ENCODE measurements around the gene FOXQ1. TPM values are rescaled to one million over a fixed set of nuclear protein-coding genes. Genes with fewer than 3 reads are reported as not detected.

The FOXQ1 gene
- total and polyA plus RNA-seq, 2 experiments from 2014 or later: not detected

DNA sequence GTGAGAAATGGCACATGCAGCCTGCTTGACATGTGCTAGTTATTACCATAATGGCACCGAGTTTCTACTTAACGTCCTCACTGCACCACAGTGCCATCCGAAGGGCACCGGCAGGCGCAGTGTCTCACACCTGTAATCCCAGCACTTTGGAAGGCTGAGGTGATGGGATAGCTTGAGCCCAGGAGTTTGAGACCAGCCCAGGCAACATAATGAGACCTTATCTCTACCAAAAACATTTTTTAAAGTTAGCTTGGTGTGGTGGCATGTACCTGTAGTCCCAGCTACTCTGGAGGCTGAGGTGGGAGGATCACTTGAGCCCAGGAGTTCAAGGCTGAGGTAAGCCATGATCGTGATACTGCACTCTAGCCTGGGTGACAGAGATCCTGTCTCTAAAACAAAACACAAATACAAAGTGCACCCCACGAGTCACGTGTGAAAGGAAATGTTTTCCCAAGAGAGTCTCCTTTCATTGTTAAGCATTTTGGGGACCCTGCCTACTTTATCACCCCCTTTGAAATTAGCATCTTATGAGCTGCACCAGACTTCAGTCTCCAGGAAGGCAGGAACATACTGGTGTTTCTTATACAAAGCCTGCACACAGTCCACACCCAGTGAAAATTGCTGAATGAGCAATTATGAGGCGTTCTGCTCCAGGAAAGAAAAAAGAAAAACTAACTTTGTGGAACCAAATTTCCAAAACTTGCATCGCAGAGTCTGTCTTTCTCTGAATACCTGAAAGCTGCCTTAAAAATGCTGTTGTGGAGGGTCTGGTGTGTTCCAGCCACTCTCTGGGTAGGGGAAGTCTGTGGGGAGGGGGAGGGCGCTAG is 47.1 kb upstream of the FOXQ1 start:
- Histone ChIP-seq H3K36me3 (no peaks in the 10 kb centered on the region), H3K4me3 (no peak overlapping the region), H3K27me3 (peaks cover 3% of the 10 kb centered on the region), H3K4me1 (ENCODE audit: low read depth) (no peaks in the 10 kb centered on the region), H3K27ac (no peak overlapping the region), H3K9me3 (ENCODE audit: low read depth) (no peaks in the 10 kb centered on the region)
- DNase-seq (ENCODE audit: low read depth in 1 of 2, low spot score in 1 of 2): no peak
- TF ChIP-seq, protein P1, sequence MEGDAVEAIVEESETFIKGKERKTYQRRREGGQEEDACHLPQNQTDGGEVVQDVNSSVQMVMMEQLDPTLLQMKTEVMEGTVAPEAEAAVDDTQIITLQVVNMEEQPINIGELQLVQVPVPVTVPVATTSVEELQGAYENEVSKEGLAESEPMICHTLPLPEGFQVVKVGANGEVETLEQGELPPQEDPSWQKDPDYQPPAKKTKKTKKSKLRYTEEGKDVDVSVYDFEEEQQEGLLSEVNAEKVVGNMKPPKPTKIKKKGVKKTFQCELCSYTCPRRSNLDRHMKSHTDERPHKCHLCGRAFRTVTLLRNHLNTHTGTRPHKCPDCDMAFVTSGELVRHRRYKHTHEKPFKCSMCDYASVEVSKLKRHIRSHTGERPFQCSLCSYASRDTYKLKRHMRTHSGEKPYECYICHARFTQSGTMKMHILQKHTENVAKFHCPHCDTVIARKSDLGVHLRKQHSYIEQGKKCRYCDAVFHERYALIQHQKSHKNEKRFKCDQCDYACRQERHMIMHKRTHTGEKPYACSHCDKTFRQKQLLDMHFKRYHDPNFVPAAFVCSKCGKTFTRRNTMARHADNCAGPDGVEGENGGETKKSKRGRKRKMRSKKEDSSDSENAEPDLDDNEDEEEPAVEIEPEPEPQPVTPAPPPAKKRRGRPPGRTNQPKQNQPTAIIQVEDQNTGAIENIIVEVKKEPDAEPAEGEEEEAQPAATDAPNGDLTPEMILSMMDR (IDR thresholded peaks at IDR 0.05; ENCODE audit: low read depth, low read length): no peak

DNA sequence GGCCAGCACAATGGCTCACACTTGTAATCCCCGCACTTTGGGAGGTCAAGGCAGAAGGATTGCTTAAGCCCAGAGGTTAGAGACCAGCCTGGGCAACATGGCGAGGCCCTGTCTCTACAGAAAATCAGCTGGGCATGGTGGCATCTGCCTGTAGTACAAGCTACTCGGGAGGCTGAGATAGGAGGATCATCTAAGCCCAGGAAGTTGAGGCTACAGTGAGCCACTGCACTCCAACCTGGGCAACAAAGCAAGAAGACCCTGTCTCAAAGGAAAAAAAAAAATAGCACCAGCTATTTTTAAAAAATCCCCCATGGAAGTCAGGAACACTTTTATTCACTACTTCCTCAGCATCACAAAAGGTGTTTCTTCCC is 45.2 kb upstream of the FOXQ1 start:
- H3K9me3 ChIP-seq (ENCODE audit: low read depth): no peaks in the 10 kb centered on the region
- TF ChIP-seq, protein P1 (IDR thresholded peaks at IDR 0.05; ENCODE audit: low read depth, low read length): no peak
- no peaks in the 10 kb centered on the region for H3K4me1 ChIP-seq (ENCODE audit: low read depth)
- H3K27ac ChIP-seq: no peak overlapping the region
- no peaks in the 10 kb centered on the region for H3K27me3 ChIP-seq
- no peaks in the 10 kb centered on the region for H3K36me3 ChIP-seq
- no peak overlapping the region for H3K4me3 ChIP-seq
- no peak for DNase-seq (ENCODE audit: low read depth in 1 of 2, low spot score in 1 of 2)

DNA sequence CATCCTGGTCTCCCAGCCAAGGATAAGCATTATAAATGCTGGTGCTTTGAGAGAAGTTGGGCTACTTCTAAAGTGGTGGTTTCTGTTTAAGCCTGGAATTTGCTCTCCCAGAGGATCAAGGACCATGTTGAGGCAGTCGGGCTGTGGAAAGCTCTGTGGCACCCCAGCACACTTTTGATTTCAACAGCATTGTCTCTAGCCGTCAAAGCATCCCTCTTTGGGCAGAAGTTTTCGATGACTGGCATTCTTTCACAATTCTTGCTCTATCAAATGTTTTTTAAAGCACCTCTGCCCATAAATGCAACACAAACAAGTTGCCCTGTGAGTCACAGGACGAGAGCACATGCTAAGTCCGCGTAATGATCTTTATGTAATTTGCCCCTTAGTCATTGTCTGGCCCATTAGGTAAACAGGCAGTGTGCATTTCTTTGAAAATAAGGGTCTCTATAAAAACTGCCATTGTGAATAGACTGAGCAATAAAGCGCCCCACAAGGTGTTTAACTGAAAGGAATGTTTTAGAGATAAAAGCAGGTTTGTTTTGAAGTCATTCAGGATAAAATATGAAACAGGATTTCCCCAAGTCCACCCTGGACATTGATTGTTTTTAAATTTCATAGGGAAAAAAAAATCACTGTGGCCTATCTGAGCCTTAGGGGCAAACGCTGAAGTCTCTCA is 44.7 kb upstream of the FOXQ1 start:
- no peaks in the 10 kb centered on the region for H3K27me3 ChIP-seq
- no peaks in the 10 kb centered on the region for H3K9me3 ChIP-seq (ENCODE audit: low read depth)
- no peak for DNase-seq (ENCODE audit: low read depth in 1 of 2, low spot score in 1 of 2)
- no peak overlapping the region for H3K27ac ChIP-seq
- H3K4me1 ChIP-seq (ENCODE audit: low read depth): no peaks in the 10 kb centered on the region
- no peaks in the 10 kb centered on the region for H3K36me3 ChIP-seq
- H3K4me3 ChIP-seq: no peak overlapping the region
- TF ChIP-seq, protein P1 (IDR thresholded peaks at IDR 0.05; ENCODE audit: low read depth, low read length): no peak

DNA sequence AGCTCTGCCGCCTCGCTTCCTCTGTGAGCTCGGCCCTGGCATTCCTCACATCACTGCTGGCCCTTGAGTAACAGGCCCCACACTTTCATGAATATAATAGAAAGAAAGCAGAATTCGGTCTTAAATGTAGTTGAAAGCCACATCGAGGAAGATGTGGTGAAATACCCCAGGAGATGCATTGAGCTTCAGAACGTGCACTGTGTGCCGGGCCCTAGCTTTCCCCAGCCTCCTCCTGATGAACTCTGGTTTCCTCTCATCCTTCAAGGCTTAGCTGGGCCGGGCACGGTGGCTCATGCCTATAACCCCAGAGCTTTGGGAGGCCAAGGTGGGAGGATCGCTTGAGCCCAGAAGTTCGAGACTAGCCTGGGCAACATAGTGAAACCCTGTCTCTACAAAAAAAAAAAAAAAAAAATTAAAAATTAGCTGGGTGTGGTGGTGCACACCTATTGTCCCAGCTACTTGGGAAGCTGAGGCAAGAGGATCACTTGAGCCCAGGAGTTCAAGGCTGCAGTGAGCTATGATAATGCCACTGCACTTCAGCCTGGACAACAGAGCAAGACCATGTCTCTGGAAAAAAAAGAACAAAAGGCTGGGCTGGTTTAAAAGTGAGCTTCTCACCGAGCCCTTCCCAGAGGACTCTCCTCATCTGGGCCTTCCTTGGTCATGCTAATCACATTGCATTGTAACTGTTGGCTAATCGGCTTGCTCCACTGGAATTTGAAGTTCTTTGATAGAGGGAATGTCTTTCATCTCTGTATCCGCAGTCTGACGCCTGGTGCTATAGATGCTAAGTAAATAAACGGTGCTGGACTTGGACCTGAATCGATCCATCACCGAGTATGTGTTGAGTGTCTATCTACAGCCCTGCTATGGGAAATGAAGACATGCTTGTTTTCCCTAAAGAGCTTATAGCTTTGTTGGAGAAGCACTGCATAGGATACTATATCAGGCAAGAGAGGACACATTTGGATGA is 43.8 kb upstream of the FOXQ1 start:
- Histone ChIP-seq H3K27me3 (no peaks in the 10 kb centered on the region), H3K36me3 (no peaks in the 10 kb centered on the region), H3K9me3 (ENCODE audit: low read depth) (no peaks in the 10 kb centered on the region), H3K4me1 (ENCODE audit: low read depth) (no peaks in the 10 kb centered on the region), H3K27ac (no peak overlapping the region), H3K4me3 (no peak overlapping the region)
- TF ChIP-seq, protein P1 (IDR thresholded peaks at IDR 0.05; ENCODE audit: low read depth, low read length): no peak
- no peak for DNase-seq (ENCODE audit: low read depth in 1 of 2, low spot score in 1 of 2)

DNA sequence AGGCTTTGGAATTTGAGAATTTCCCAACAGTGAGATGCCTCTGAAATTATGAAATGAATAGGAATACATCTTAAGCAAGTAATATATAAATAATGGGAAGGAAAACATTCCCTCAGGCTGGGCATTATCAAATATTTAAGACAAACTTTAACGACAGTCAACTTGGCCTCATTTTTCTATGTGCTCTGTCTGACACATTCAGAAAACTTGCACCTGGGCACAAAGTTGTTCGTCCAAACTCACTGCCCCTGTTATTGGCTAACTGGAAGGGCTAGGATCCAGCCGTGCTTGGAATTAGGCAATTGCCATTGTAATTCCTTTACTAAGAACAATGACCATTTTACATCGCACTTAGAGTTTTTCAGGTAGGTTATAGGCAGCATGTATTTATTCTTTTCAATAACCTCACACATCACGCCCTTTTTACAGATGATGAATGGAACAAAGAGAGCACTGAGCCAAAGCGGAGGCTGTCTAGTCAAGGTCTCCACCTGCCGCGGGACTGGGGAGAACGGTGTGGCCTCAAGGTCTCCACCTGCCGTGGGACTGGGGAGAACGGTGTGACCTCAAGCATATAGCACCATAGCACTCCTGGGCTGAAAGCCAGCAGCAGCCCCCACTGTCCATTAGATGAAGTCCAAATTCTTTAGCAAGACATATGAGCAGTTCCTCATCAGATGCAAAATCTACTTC is 40.7 kb upstream of the FOXQ1 start:
- no peak overlapping the region for H3K4me3 ChIP-seq
- H3K4me1 ChIP-seq (ENCODE audit: low read depth): no peaks in the 10 kb centered on the region
- no peaks in the 10 kb centered on the region for H3K9me3 ChIP-seq (ENCODE audit: low read depth)
- TF ChIP-seq, protein P1 (IDR thresholded peaks at IDR 0.05; ENCODE audit: low read depth, low read length): no peak
- no peak overlapping the region for H3K27ac ChIP-seq
- DNase-seq (ENCODE audit: low read depth in 1 of 2, low spot score in 1 of 2): no peak
- no peaks in the 10 kb centered on the region for H3K27me3 ChIP-seq
- no peaks in the 10 kb centered on the region for H3K36me3 ChIP-seq
